A673 (cell line): ENCODE results near the gene TAAR5. TPM values are rescaled to one million over a fixed set of nuclear protein-coding genes. Genes with fewer than 3 reads are reported as not detected.
"Not testable (repeated sequence)": the region's sequence is repeated elsewhere in the genome, so short reads cannot be mapped to it uniquely, and the experiment has no call there.

Experiments
- BruUV-seq: library from RNA; stranded (reverse); fragments of 400-500 nt; replicated peaks from 2 replicates; lab custom pipeline; 2021; lab: Mats Ljungman, UMichigan
- CTCF ChIA-PET: fragments of 300-600 bp; sonication (Branson Sonifier 250); formaldehyde crosslinking; loops from one replicate; lab custom pipeline; 2022; ENCODE audit warnings: antibody characterized with exemption; lab: Charles Lee
- POLR2A ChIA-PET: fragments of 300-600 bp; sonication (Branson Sonifier 250); formaldehyde crosslinking; loops from one replicate; lab custom pipeline; 2022; ENCODE audit warnings: antibody characterized with exemption; ENCODE audit not compliant: low non-redundant PET; lab: Charles Lee
- DNase-seq: peaks from one replicate; pipeline ENCODE4 v3.0.0-alpha.2; 2015; ENCODE audit warnings: low spot score
- H3K27ac ChIP-seq: fragments of 200-600 bp; sonication (generic); 2 replicates; pipeline ENCODE4 v1.5.1; 2016; ENCODE audit warnings: mixed run types, low read depth, mild to moderate bottlenecking, mixed read lengths, antibody characterized with exemption, low read length; ENCODE audit not compliant: poor library complexity, severe bottlenecking
- H3K27me3 ChIP-seq: fragments of 200-600 bp; sonication (generic); replicated peaks from 2 replicates; pipeline ENCODE4 v1.6.1; 2017; ENCODE audit warnings: mixed run types, low read depth, mild to moderate bottlenecking, mixed read lengths, antibody characterized with exemption, low read length; ENCODE audit not compliant: insufficient read depth, poor library complexity
- H3K36me3 ChIP-seq: fragments of 200-600 bp; sonication (generic); 2 replicates; pipeline ENCODE4 v1.6.1; 2016; ENCODE audit warnings: mixed run types, mild to moderate bottlenecking, mixed read lengths, antibody characterized with exemption, low read length; ENCODE audit not compliant: insufficient read depth, poor library complexity, severe bottlenecking
- H3K4me1 ChIP-seq: fragments of 200-600 bp; sonication (generic); 2 replicates; pipeline ENCODE4 v1.6.1; 2017; ENCODE audit warnings: mixed run types, mild to moderate bottlenecking, mixed read lengths, antibody characterized with exemption, low read length; ENCODE audit not compliant: insufficient read depth, poor library complexity, severe bottlenecking
- H3K4me3 ChIP-seq: fragments of 200-600 bp; sonication (generic); 2 replicates; pipeline ENCODE4 v1.5.1; 2016; ENCODE audit warnings: low read depth, mixed run types, mild to moderate bottlenecking, mixed read lengths, low read length; ENCODE audit not compliant: poor library complexity, severe bottlenecking
- H3K9me3 ChIP-seq: fragments of 200-600 bp; sonication (generic); 2 replicates; pipeline ENCODE4 v1.6.1; 2016; ENCODE audit warnings: mixed run types, low read depth, mild to moderate bottlenecking, mixed read lengths, antibody characterized with exemption, low read length; ENCODE audit not compliant: poor library complexity, severe bottlenecking
- EZH2 ChIP-seq: fragments of 200-600 bp; sonication (generic); IDR thresholded peaks from 2 replicates; pipeline ENCODE4 v1.6.1; 2017; ENCODE audit warnings: borderline replicate concordance, low read depth, mild to moderate bottlenecking, mixed read lengths, antibody characterized with exemption, low read length; ENCODE audit not compliant: poor library complexity, severe bottlenecking
- intact Hi-C: fragments of 100-400 bp; cut with micrococcal nuclease; formaldehyde crosslinking; loops from one replicate; pipeline ENCODE4 v1.10.0; 2022; ENCODE audit not compliant: unreplicated experiment
- total RNA-seq: library from RNA; stranded (reverse); gene quantifications from 2 replicates; pipeline ENCODE4 v1.2.3, GENCODE V29; 2021
- TF ChIP-seq, protein P1 (sequence below): fragments of 300-800, 200-600 bp; sonication (generic); conservative IDR thresholded peaks from 2 replicates; pipeline ENCODE4 v1.5.1; 2017; ENCODE audit warnings: low read depth, mild to moderate bottlenecking, antibody characterized with exemption, low read length, moderate library complexity, mixed read lengths

Gene TAAR5
- total RNA-seq, 1 experiment from 2014 or later: not detected

DNA sequence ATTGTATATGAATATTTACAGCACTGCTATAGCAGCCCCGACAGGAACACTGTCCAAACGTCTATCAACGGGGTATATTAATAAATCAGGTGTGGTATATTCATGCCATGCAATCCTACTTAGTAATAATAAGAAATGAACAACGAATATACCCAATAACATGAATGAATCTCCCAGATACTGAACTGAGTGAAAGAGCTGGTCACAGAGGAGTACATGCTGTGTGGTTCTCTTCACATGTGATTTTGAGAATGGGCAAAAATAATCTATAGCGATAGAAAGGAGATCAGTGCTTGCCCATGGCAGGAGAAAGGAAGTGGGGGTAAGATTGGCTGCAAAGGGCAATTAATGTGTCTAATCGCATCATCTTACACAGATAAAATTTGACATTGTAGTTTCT, 23.1 kb downstream of the TAAR5 start:
- no peak for DNase-seq
- no TSS peak for BruUV-seq
- ChIA-PET POLR2A (no interaction called here), CTCF (no interaction called here)
- no peaks in the 10 kb centered on the region for H3K9me3 ChIP-seq
- no peak for TF ChIP-seq EZH2
- TF ChIP-seq, protein P1, sequence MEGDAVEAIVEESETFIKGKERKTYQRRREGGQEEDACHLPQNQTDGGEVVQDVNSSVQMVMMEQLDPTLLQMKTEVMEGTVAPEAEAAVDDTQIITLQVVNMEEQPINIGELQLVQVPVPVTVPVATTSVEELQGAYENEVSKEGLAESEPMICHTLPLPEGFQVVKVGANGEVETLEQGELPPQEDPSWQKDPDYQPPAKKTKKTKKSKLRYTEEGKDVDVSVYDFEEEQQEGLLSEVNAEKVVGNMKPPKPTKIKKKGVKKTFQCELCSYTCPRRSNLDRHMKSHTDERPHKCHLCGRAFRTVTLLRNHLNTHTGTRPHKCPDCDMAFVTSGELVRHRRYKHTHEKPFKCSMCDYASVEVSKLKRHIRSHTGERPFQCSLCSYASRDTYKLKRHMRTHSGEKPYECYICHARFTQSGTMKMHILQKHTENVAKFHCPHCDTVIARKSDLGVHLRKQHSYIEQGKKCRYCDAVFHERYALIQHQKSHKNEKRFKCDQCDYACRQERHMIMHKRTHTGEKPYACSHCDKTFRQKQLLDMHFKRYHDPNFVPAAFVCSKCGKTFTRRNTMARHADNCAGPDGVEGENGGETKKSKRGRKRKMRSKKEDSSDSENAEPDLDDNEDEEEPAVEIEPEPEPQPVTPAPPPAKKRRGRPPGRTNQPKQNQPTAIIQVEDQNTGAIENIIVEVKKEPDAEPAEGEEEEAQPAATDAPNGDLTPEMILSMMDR: no peak
- no peaks in the 10 kb centered on the region for H3K4me1 ChIP-seq
- H3K27ac ChIP-seq: no peak overlapping the region
- no peak overlapping the region for H3K4me3 ChIP-seq
- intact Hi-C loops: no loop called here
- H3K27me3 ChIP-seq: peaks cover 83% of the 10 kb centered on the region
- no peaks in the 10 kb centered on the region for H3K36me3 ChIP-seq

DNA sequence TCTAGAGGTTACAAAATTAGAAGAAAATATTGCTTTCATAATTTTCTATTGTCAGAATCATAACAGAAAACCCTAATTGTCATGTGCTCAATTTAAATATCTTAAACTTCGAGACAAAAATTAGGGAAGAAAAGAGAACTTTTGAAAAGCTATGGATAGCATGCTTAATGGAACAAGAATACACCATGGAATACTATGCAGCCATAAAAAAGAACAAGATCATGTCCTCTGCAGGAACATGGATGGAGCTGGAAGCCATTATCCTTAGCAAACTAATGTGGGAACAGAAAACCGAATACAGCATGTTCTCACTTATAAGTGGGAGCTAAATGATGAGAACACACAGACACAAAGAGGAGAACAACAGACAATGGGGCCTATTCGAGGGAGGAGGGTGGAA, 29.5 kb downstream of the TAAR5 start:
- H3K36me3 ChIP-seq, H3K4me1 ChIP-seq, DNase-seq, H3K27ac ChIP-seq, intact Hi-C loops, BruUV-seq, H3K9me3 ChIP-seq, CTCF ChIA-PET, POLR2A ChIA-PET, H3K4me3 ChIP-seq: not testable (repeated sequence)
- peaks cover 68% of the 10 kb centered on the region for H3K27me3 ChIP-seq

DNA sequence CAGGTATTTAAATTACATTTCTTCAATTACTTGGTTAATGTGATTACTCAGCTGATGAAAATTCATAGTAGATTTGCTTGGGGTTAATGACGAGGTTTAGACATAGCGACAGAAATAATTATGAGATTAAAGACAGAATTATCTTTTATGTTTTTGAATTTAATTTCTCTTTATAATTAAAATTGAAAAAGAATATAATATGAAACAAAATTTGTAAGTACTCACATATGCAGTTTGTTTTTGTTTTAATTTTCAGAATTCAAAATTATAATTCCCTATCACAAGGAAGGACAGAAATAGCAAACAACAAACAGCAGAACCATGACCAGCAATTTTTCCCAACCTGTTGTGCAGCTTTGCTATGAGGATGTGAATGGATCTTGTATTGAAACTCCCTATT, 37.2 kb downstream of the TAAR5 start, which contains the start of gene TAAR8:
Gene TAAR8, plus strand, starts transcription at position 301 of the 400 bp plus-strand sequence. Its CDS starts 21 bp downstream, at position 322.
- Histone ChIP-seq H3K4me1 (no peaks in the 10 kb centered on the region), H3K27ac (no peak within 1 kb of the TSS), H3K9me3 (no peaks in the 10 kb centered on the region), H3K36me3 (no peaks in the 10 kb centered on the region), H3K27me3 (peaks cover 82% of the 10 kb centered on the region), H3K4me3 (no peak within 1 kb of the TSS)
- ChIA-PET CTCF (no interaction called here), POLR2A (no interaction called here)
- BruUV-seq: no TSS peak
- DNase-seq: no peak
- TF ChIP-seq EZH2: no peak
- TF ChIP-seq, protein P1: no peak
- intact Hi-C loops: no loop called here

DNA sequence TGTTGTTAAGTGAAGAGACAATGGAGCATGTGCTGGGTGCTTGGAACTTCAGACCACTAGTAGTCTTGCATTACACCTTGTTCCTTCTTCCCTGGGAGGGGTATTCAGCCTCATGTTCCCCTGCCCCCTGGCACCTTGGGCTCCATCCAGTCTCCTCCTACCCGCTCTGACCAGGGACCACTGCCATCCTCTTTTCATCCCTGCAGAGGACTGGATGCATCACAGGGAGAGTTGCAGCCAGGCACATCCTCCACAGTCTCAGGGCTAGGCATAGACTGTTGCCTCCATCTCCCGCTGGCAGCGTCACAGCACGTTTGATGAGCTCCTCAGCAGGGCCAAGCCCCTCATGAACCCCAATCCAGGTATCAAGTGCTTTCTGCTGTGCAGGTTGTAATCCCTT, 38.3 kb downstream of the TAAR5 start:
- Histone ChIP-seq H3K9me3 (no peaks in the 10 kb centered on the region), H3K27ac (no peak overlapping the region), H3K4me3 (no peak overlapping the region), H3K36me3 (no peaks in the 10 kb centered on the region), H3K27me3 (peaks cover 83% of the 10 kb centered on the region), H3K4me1 (no peaks in the 10 kb centered on the region)
- ChIA-PET POLR2A (no interaction called here), CTCF (no interaction called here)
- TF ChIP-seq, protein P1: no peak
- TF ChIP-seq EZH2: no peak
- no peak for DNase-seq
- intact Hi-C loops: no loop called here
- no TSS peak for BruUV-seq
